Epithelial cell of proximal tubule (primary cell): ENCODE results near the gene NEMP1. TPM values are rescaled to one million over a fixed set of nuclear protein-coding genes. Genes with fewer than 3 reads are reported as not detected.
"Not testable (repeated sequence)": the region's sequence is repeated elsewhere in the genome, so short reads cannot be mapped to it uniquely, and the experiment has no call there.

Experiments
- DNase-seq: peaks from one replicate; pipeline ENCODE4 v3.0.0-alpha.2; 2011; ENCODE audit warnings: low read depth
- H3K4me3 ChIP-seq: 2 replicates; pipeline ENCODE4 v1.5.1; 2011; ENCODE audit warnings: low read depth, mild to moderate bottlenecking, low read length
- CTCF ChIP-seq: conservative IDR thresholded peaks from 2 replicates; pipeline ENCODE4 v1.5.1; 2012; ENCODE audit warnings: low read depth, mild to moderate bottlenecking, low read length
- total RNA-seq: library from RNA; depleted of rRNA; stranded (reverse); fragments of >200 nt; gene quantifications from 2 replicates; pipeline ENCODE4 v1.2.3, GENCODE V29; 2015

The NEMP1 gene
- total RNA-seq, 1 donor from 2014 or later: 15.7 TPM

- H3K4me3 ChIP-seq: no peak overlapping the region
- no peak for TF ChIP-seq CTCF
- no peak for DNase-seq
Observed at GRCh38 chr12:57031789-57032188, 46.8 kb downstream of the NEMP1 start.

GRCh38 chr12:57031138-57031725 lies 47.4 kb downstream of the NEMP1 start:
- DNase-seq: no peak
- H3K4me3 ChIP-seq: no peak overlapping the region
- TF ChIP-seq CTCF: peak; percentile 8

GRCh38 chr12:57029457-57029856 lies 49.1 kb downstream of the NEMP1 start:
- H3K4me3 ChIP-seq: no peak overlapping the region
- no peak for DNase-seq
- no peak for TF ChIP-seq CTCF

GRCh38 chr12:57027805-57028153 lies 50.8 kb downstream of the NEMP1 start:
- H3K4me3 ChIP-seq: no peak overlapping the region
- TF ChIP-seq CTCF: no peak

GRCh38 chr12:57027011-57027804 lies 51.4 kb downstream of the NEMP1 start:
- TF ChIP-seq CTCF: no peak
- no peak for DNase-seq
- H3K4me3 ChIP-seq: no peak overlapping the region

More at GRCh38 chr12:57027805-57028153, 50.8 kb downstream of the NEMP1 start:
- no peak for DNase-seq

- H3K4me3 ChIP-seq: no peak overlapping the region
- no peak for DNase-seq
- TF ChIP-seq CTCF: no peak
Observed at GRCh38 chr12:57025196-57025595, 53.4 kb downstream of the NEMP1 start.

GRCh38 chr12:57022324-57022723 lies 56.3 kb downstream of the NEMP1 start:
- H3K4me3 ChIP-seq, DNase-seq: not testable (repeated sequence)
